Astrocyte (in vitro differentiated cells and primary cell): Measurements from ENCODE around the gene C1GALT1. TPM values are rescaled to one million over a fixed set of nuclear protein-coding genes. Genes with fewer than 3 reads are reported as not detected.

ENCODE experiments used
- DNase-seq: peaks from one replicate; pipeline ENCODE4 v3.0.0-alpha.2; 2010; ENCODE audit warnings: low read depth
- FAIRE-seq: peaks from 2 replicates; lab custom pipeline; 2011; peaks lifted over from hg19 to GRCh38; lab: Jason Lieb, UNC
- H2AFZ ChIP-seq: 2 replicates; pipeline ENCODE4 v1.6.0; 2012; ENCODE audit warnings: low read depth, low read length, inconsistent platforms
- H3K27ac ChIP-seq: 2 replicates; pipeline ENCODE4 v1.5.1; 2011; ENCODE audit warnings: low read depth, low read length, inconsistent platforms
- H3K27me3 ChIP-seq: 2 replicates; pipeline ENCODE4 v1.6.0; 2011; ENCODE audit warnings: low read length, inconsistent platforms; ENCODE audit not compliant: insufficient read depth
- H3K36me3 ChIP-seq: 2 replicates; pipeline ENCODE4 v1.5.1; 2011; ENCODE audit warnings: low read length, inconsistent platforms; ENCODE audit not compliant: insufficient read depth
- H3K4me1 ChIP-seq: 2 replicates; pipeline ENCODE4 v1.5.1; 2011; ENCODE audit warnings: low read length, inconsistent platforms; ENCODE audit not compliant: insufficient read depth
- H3K4me2 ChIP-seq: 2 replicates; pipeline ENCODE4 v1.6.0; 2012; ENCODE audit warnings: low read length, inconsistent platforms
- H3K4me3 ChIP-seq: 2 replicates; pipeline ENCODE4 v1.5.1; 2011; ENCODE audit warnings: low read depth, mild to moderate bottlenecking, low read length, inconsistent platforms; ENCODE audit not compliant: insufficient read depth
- H3K79me2 ChIP-seq: 2 replicates; pipeline ENCODE4 v1.6.0; 2012; ENCODE audit warnings: mild to moderate bottlenecking, low read length, inconsistent platforms; ENCODE audit not compliant: insufficient read depth
- H3K9ac ChIP-seq: 2 replicates; pipeline ENCODE4 v1.6.0; 2012; ENCODE audit warnings: mild to moderate bottlenecking, low read length, inconsistent platforms
- H3K9me3 ChIP-seq: 2 replicates; pipeline ENCODE4 v1.5.1; 2012; ENCODE audit warnings: low read depth, mild to moderate bottlenecking, low read length, inconsistent platforms; ENCODE audit not compliant: insufficient read depth
- H4K20me1 ChIP-seq: 2 replicates; pipeline ENCODE4 v1.6.0; 2012; ENCODE audit warnings: low read length, inconsistent platforms; ENCODE audit not compliant: insufficient read depth
- H3K27ac Mint-ChIP-seq: one replicate; pipeline ENCODE4 v1.8.0; 2021; ENCODE audit warnings: mild to moderate bottlenecking, mixed read lengths; ENCODE audit not compliant: unreplicated experiment
- H3K27me3 Mint-ChIP-seq: one replicate; pipeline ENCODE4 v1.8.0; 2021; ENCODE audit warnings: low read depth, mixed read lengths; ENCODE audit not compliant: unreplicated experiment
- H3K36me3 Mint-ChIP-seq: one replicate; pipeline ENCODE4 v1.8.0; 2021; ENCODE audit warnings: low read depth, mixed read lengths; ENCODE audit not compliant: unreplicated experiment
- H3K4me1 Mint-ChIP-seq: one replicate; pipeline ENCODE4 v1.8.0; 2021; ENCODE audit warnings: low read depth, mixed read lengths; ENCODE audit not compliant: unreplicated experiment
- H3K4me3 Mint-ChIP-seq: one replicate; pipeline ENCODE4 v1.8.0; 2021; ENCODE audit warnings: mild to moderate bottlenecking, moderate library complexity, mixed read lengths; ENCODE audit not compliant: unreplicated experiment
- H3K9me3 Mint-ChIP-seq: one replicate; pipeline ENCODE4 v1.8.0; 2021; ENCODE audit warnings: mild to moderate bottlenecking, mixed read lengths; ENCODE audit not compliant: unreplicated experiment
- CTCF ChIP-seq: IDR thresholded peaks from 2 replicates; pipeline ENCODE4 v1.5.1; 2011; ENCODE audit warnings: low read depth, mild to moderate bottlenecking, inconsistent platforms, low read length, moderate library complexity; ENCODE audit not compliant: insufficient read depth
- EZH2 ChIP-seq: IDR thresholded peaks from 2 replicates; pipeline ENCODE4 v1.6.1; 2012; ENCODE audit warnings: mild to moderate bottlenecking, low read length, inconsistent platforms; ENCODE audit not compliant: insufficient read depth
- total RNA-seq: library from RNA; stranded (reverse); gene quantifications from 2 replicates; pipeline ENCODE4 v1.2.1, GENCODE V29; 2021

C1GALT1 gene
- total RNA-seq, 1 donor from 2014 or later = 40.0 TPM

DNA sequence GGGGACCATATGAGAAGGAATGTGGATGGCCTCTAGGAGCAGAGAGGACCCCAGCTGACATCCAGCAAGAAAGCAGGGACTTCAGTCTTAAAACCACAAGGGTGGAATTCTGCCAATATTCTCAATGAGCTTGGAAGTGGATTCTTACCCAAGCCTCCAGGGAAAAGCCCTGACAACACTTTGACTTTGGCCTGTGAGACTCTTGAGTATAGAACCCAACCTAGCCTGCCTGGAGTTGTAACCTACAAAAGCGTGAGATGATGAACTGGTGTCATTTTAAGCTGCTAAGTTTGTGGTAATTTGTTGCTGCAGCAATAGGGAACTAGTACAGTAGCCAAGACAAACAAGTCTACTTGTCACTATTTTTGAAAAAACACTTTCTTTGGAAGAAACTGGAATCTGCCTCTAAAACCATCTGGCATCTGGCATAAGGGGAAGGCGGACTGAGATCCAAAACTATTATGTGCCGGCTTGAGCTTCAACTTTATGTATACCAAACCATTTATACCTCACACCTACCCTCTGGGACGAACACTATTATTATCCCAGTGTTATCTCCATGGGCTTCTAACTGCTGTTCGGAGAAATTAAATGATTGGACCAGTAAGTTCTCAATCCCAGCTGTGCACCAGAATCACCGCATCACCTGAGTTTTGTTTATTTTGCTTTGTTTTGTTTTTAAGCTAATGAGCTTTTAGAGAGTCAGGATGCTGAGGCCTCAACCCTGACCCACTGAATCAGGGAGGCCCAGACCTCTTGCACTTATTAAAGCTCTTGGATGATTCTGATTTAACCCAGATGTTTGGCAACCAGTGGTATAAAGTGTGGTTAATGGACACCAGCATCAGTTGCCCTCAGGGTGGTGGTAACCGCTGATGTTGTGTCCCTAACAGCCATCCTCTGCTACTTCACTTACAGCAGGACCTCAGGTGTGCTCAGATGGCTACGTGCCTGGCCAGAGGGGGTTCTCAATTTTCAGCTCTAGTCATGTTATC, 83.0 kb downstream of the C1GALT1 start:
- no peak overlapping the region for H3K27ac Mint-ChIP-seq
- no peaks in the 10 kb centered on the region for H3K36me3 ChIP-seq
- H3K27me3 Mint-ChIP-seq = no peaks in the 10 kb centered on the region
- H3K4me1 Mint-ChIP-seq = peaks cover 9% of the 10 kb centered on the region
- no peaks in the 10 kb centered on the region for H3K79me2 ChIP-seq
- TF ChIP-seq EZH2 (no peak), CTCF (no peak)
- no peak overlapping the region for H3K27ac ChIP-seq
- H3K9me3 Mint-ChIP-seq = no peaks in the 10 kb centered on the region
- H4K20me1 ChIP-seq = no peaks in the 10 kb centered on the region
- no peak overlapping the region for H2AFZ ChIP-seq
- H3K4me2 ChIP-seq = no peak overlapping the region
- peak; percentile 27 for DNase-seq
- no peaks in the 10 kb centered on the region for H3K4me1 ChIP-seq
- FAIRE-seq = no peak
- H3K27me3 ChIP-seq = no peaks in the 10 kb centered on the region
- no peak overlapping the region for H3K9ac ChIP-seq
- no peaks in the 10 kb centered on the region for H3K36me3 Mint-ChIP-seq
- no peaks in the 10 kb centered on the region for H3K9me3 ChIP-seq
- no peak overlapping the region for H3K4me3 ChIP-seq
- H3K4me3 Mint-ChIP-seq = no peak overlapping the region

DNA sequence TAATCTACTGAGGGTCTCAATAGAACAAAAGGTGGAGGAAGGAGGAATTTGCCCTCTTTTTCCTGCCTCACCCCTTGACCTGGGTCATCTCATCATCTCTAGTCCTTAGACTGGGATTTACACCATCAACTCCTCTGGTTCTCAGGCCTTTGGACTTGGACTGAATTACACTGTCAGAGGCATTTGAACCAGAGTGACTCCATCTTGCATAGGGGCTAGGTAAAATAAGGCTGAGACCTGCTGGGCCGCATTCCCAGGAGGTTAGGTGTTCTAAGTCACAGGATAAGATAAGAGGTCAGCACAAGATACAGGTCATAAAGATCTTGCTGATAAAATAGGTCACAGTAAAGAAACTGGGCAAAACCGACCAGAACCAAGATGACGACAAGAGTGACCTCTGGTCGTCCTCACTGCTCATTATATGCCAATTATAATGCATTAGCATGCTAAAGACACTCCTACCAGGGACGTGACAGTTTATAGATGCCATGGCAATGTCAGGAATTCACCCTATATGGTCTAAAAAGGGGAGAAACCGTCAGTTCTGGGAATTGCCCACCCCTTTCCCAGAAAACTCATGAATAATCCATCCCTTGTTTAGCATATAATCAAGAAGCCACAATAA, 84.0 kb downstream of the C1GALT1 start:
- Histone ChIP-seq H2AFZ (no peak overlapping the region), H3K9me3 (no peaks in the 10 kb centered on the region)

More for the DNA sequence above, 84.0 kb downstream of the C1GALT1 start:
- no peak overlapping the region for H3K27ac Mint-ChIP-seq
- no peaks in the 10 kb centered on the region for H3K27me3 Mint-ChIP-seq
- H3K9me3 Mint-ChIP-seq = no peaks in the 10 kb centered on the region
- H3K9ac ChIP-seq = no peak overlapping the region
- H3K27me3 ChIP-seq = no peaks in the 10 kb centered on the region
- no peak overlapping the region for H3K4me2 ChIP-seq
- H3K4me1 Mint-ChIP-seq = peaks cover 9% of the 10 kb centered on the region
- H4K20me1 ChIP-seq = no peaks in the 10 kb centered on the region
- no peak overlapping the region for H3K27ac ChIP-seq
- FAIRE-seq = no peak
- H3K4me1 ChIP-seq = no peaks in the 10 kb centered on the region
- TF ChIP-seq EZH2 (no peak), CTCF (no peak)
- H3K36me3 Mint-ChIP-seq = no peaks in the 10 kb centered on the region
- no peaks in the 10 kb centered on the region for H3K79me2 ChIP-seq
- DNase-seq = no peak
- no peaks in the 10 kb centered on the region for H3K36me3 ChIP-seq
- no peak overlapping the region for H3K4me3 Mint-ChIP-seq
- no peak overlapping the region for H3K4me3 ChIP-seq
